Effector memory CD4-positive, alpha-beta T cell (primary cell): ENCODE results near the gene FTO.

ENCODE experiments used
- DNase-seq, 3 donors: peaks; one replicate each; pipeline ENCODE4 v3.0.0-alpha.2; 2020
- H3K27ac ChIP-seq: 2 replicates; pipeline ENCODE4 v1.7.0; 2013; ENCODE audit warnings: mild to moderate bottlenecking, low read length, moderate library complexity; ENCODE audit not compliant: insufficient read depth, poor library complexity, severe bottlenecking
- H3K27me3 ChIP-seq: replicated peaks from 2 replicates; pipeline ENCODE4 v1.7.0; 2013; ENCODE audit warnings: mild to moderate bottlenecking, low read length; ENCODE audit not compliant: insufficient read depth, control insufficient read depth, poor library complexity, severe bottlenecking
- H3K36me3 ChIP-seq: 2 replicates; pipeline ENCODE4 v1.7.0; 2013; ENCODE audit warnings: mild to moderate bottlenecking, low read length, moderate library complexity; ENCODE audit not compliant: control insufficient read depth, insufficient read depth
- H3K4me1 ChIP-seq: 2 replicates; pipeline ENCODE4 v1.7.0; 2013; ENCODE audit warnings: low read length, mild to moderate bottlenecking; ENCODE audit not compliant: control insufficient read depth, insufficient read depth, poor library complexity, severe bottlenecking
- H3K4me3 ChIP-seq: 2 replicates; pipeline ENCODE4 v1.7.0; 2013; ENCODE audit warnings: low read length, low read depth, mild to moderate bottlenecking; ENCODE audit not compliant: insufficient read depth, poor library complexity, severe bottlenecking
- H3K9me3 ChIP-seq: 2 replicates; pipeline ENCODE4 v1.7.0; 2013; ENCODE audit warnings: mild to moderate bottlenecking, low read length, moderate library complexity; ENCODE audit not compliant: control insufficient read depth

FTO gene

DNA sequence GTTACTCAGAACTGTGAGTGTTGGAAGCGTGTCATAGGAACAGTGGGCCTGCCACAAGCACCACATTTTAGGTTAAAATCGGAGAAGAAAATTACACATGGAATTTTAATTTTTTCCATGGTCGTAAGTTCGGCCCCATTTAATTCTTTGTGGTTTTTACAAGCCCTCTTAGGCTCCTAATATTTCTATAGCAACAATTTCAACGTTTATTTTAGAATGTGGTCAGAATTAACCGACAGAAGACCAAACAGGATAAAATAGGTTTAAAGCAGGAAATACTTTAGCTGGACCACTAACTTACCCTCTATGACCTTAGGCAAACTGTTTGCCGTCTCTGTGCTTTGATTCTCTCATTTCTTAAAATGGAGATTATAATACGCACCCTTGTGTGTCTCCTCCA is 69.9 kb downstream of the FTO start:
- DNase-seq, result no peak
- Histone ChIP-seq H3K27ac (no peak overlapping the region), H3K4me3 (no peak overlapping the region), H3K27me3 (no peaks in the 10 kb centered on the region), H3K9me3 (no peaks in the 10 kb centered on the region), H3K4me1 (no peaks in the 10 kb centered on the region), H3K36me3 (no peaks in the 10 kb centered on the region)

DNA sequence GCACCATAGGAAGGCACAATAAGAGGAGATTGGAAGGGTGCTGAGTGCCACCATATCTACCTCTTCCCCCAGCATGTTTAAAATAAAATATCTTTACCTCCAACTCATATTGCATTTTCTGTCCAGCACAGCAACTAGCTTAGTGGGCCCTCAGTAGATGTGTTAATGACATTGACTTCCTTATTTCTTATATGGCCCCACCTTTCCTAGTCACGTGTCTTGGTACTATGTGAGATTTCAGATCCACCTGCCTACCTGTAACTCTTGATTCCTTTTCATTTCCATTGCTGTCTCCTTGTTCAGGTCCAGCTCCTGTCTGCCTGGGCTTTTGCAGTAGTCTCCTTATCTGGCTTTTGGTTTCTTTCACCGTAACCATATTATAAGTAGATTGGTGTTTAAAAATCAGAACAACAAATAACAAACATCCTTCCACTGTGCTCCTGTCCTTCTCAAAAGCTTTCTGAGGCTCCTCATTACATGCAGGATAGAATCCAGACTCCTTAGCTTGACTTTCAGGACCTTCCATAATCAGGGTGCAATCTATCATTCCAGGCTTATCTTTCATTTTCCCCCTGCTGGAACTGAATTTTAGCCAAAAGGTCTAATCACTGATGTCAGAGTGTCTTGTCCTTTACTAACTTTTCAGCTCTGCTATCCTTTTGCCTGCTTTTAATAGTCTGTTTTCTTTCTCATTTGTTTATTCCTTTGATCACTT is 71.3 kb downstream of the FTO start:
- no peaks in the 10 kb centered on the region for H3K4me1 ChIP-seq

GRCh38 chr16:53775821-53776431 is 72.0 kb downstream of the FTO start:
- Histone ChIP-seq H3K27me3 (no peaks in the 10 kb centered on the region), H3K4me1 (no peaks in the 10 kb centered on the region), H3K36me3 (no peaks in the 10 kb centered on the region), H3K27ac (no peak overlapping the region), H3K4me3 (no peak overlapping the region), H3K9me3 (no peaks in the 10 kb centered on the region)
- DNase-seq, result no peak

More for the DNA sequence above, 71.3 kb downstream of the FTO start:
- no peak overlapping the region for H3K4me3 ChIP-seq
- no peaks in the 10 kb centered on the region for H3K36me3 ChIP-seq
- no peaks in the 10 kb centered on the region for H3K9me3 ChIP-seq
- no peak overlapping the region for H3K27ac ChIP-seq
- no peak for DNase-seq
- H3K27me3 ChIP-seq, result no peaks in the 10 kb centered on the region

DNA sequence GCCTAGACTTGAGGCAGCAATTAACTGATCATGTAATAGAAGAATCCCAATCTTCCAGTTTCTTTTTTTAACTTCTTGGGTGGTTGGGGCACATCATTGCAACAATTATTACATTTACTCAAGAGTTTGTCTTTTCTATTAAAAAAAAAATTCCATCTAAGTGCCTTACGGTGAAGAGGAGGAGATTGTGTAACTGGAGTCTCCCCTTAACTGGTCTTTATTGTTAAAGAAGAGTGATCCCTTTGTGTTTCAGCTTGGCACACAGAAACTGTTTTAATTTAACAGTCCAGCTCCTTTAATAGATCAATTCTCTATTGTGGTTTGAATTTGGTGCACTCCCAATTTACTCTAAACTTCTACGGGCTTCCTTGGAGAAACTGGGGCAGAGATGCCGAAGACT is 75.2 kb downstream of the FTO start:
- no peaks in the 10 kb centered on the region for H3K36me3 ChIP-seq
- no peak for DNase-seq
- H3K27ac ChIP-seq, result no peak overlapping the region
- no peak overlapping the region for H3K4me3 ChIP-seq
- H3K4me1 ChIP-seq, result no peaks in the 10 kb centered on the region
- no peaks in the 10 kb centered on the region for H3K9me3 ChIP-seq
- H3K27me3 ChIP-seq, result no peaks in the 10 kb centered on the region

GRCh38 chr16:53780051-53780450 is 76.1 kb downstream of the FTO start:
- H3K4me1 ChIP-seq, result no peaks in the 10 kb centered on the region
- H3K4me3 ChIP-seq, result no peak overlapping the region
- H3K36me3 ChIP-seq, result no peaks in the 10 kb centered on the region
- no peak overlapping the region for H3K27ac ChIP-seq
- DNase-seq, result no peak
- H3K27me3 ChIP-seq, result no peaks in the 10 kb centered on the region
- no peaks in the 10 kb centered on the region for H3K9me3 ChIP-seq

- no peak for DNase-seq
- Histone ChIP-seq H3K4me1 (no peaks in the 10 kb centered on the region), H3K9me3 (no peaks in the 10 kb centered on the region), H3K36me3 (no peaks in the 10 kb centered on the region), H3K27me3 (no peaks in the 10 kb centered on the region), H3K4me3 (no peak overlapping the region), H3K27ac (no peak overlapping the region)
These were observed 77.2 kb downstream of the FTO start for GRCh38 chr16:53781023-53781605.

- H3K36me3 ChIP-seq, result no peaks in the 10 kb centered on the region
- H3K4me3 ChIP-seq, result no peak overlapping the region
- no peaks in the 10 kb centered on the region for H3K9me3 ChIP-seq
- no peak overlapping the region for H3K27ac ChIP-seq
- no peaks in the 10 kb centered on the region for H3K27me3 ChIP-seq
- no peaks in the 10 kb centered on the region for H3K4me1 ChIP-seq
- no peak for DNase-seq
These were observed 78.2 kb downstream of the FTO start for GRCh38 chr16:53782148-53782547.

DNA sequence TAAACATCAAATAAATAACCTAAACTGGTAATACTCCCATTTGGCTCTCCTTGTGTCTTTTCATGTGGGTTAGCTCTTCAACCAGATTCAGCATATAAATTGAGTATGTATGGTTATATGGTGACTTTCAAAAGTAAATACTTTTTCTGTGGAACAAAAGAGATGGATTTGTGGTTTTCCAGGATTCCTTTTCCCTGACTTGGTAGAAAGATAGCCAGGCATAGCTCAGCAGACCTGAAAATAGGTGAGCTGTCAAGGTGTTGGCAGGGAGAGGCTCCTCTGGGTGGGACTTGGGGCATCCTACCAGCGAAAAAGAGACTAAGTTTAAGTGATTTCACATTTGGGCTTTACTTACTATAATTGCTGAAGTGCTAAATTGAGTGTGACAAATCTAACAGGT is 80.3 kb downstream of the FTO start:
- H3K4me3 ChIP-seq, result no peak overlapping the region
- H3K27ac ChIP-seq, result no peak overlapping the region
- no peaks in the 10 kb centered on the region for H3K27me3 ChIP-seq
- no peaks in the 10 kb centered on the region for H3K9me3 ChIP-seq
- no peaks in the 10 kb centered on the region for H3K4me1 ChIP-seq
- DNase-seq, result no peak
- H3K36me3 ChIP-seq, result no peaks in the 10 kb centered on the region

- no peak for DNase-seq
- H3K27ac ChIP-seq, result no peak overlapping the region
- no peak overlapping the region for H3K4me3 ChIP-seq
- H3K27me3 ChIP-seq, result no peaks in the 10 kb centered on the region
- H3K36me3 ChIP-seq, result no peaks in the 10 kb centered on the region
- H3K9me3 ChIP-seq, result no peaks in the 10 kb centered on the region
- H3K4me1 ChIP-seq, result no peaks in the 10 kb centered on the region
These were observed 81.1 kb downstream of the FTO start for GRCh38 chr16:53785044-53785443.

- H3K4me3 ChIP-seq, result no peak overlapping the region
- H3K36me3 ChIP-seq, result no peaks in the 10 kb centered on the region
- H3K9me3 ChIP-seq, result no peaks in the 10 kb centered on the region
- H3K27me3 ChIP-seq, result no peaks in the 10 kb centered on the region
- no peak overlapping the region for H3K27ac ChIP-seq
- no peaks in the 10 kb centered on the region for H3K4me1 ChIP-seq
- no peak for DNase-seq
These were observed 82.0 kb downstream of the FTO start for GRCh38 chr16:53785916-53786315.
